Caco-2 (cell line): ENCODE data around the gene FNIP1. TPM values are rescaled to one million over a fixed set of nuclear protein-coding genes. Genes with fewer than 3 reads are reported as not detected.

ENCODE experiments used
- BruUV-seq: library from RNA; stranded (reverse); fragments of 400-500 nt; replicated peaks from 2 replicates; lab custom pipeline; 2021; lab: Mats Ljungman, UMichigan
- CTCF ChIA-PET: fragments of 300-600 bp; sonication (Branson Sonifier 250); formaldehyde crosslinking; loops from one replicate; lab custom pipeline; 2022; ENCODE audit warnings: antibody characterized with exemption; lab: Charles Lee
- POLR2A ChIA-PET: fragments of 300-600 bp; sonication (Branson Sonifier 250); formaldehyde crosslinking; loops from one replicate; lab custom pipeline; 2022; ENCODE audit warnings: antibody characterized with exemption; lab: Charles Lee
- DNase-seq, 2 experiments: peaks; one replicate each; pipeline versions ENCODE4 v3.0.0 to v3.0.0-alpha.2; 2020 to 2022
- H3K27me3 ChIP-seq: replicated peaks from 2 replicates; pipeline ENCODE4 v1.6.0; 2011; ENCODE audit warnings: low read length; ENCODE audit not compliant: control insufficient read depth, insufficient read depth
- H3K36me3 ChIP-seq: 2 replicates; pipeline ENCODE4 v1.5.1; 2011; ENCODE audit warnings: low read length; ENCODE audit not compliant: control insufficient read depth, insufficient read depth
- H3K4me1 ChIP-seq: fragments of 250-450 bp; sonication (Bioruptor Pico); 2 replicates; pipeline ENCODE4 v1.5.1; 2020; ENCODE audit warnings: mild to moderate bottlenecking
- H3K4me3 ChIP-seq: 2 replicates; pipeline ENCODE4 v1.5.1; 2011; ENCODE audit warnings: low read depth, mild to moderate bottlenecking, control low read depth, low read length
- H3K9me3 ChIP-seq: fragments of 250-450 bp; sonication (Bioruptor Pico); 2 replicates; pipeline ENCODE4 v1.5.1; 2020; ENCODE audit warnings: mild to moderate bottlenecking, moderate library complexity
- H3K27ac Mint-ChIP-seq: one replicate; pipeline ENCODE4 v1.8.0; 2022; ENCODE audit warnings: mixed read lengths; ENCODE audit not compliant: unreplicated experiment
- H3K27me3 Mint-ChIP-seq: one replicate; pipeline ENCODE4 v1.8.0; 2022; ENCODE audit warnings: mixed read lengths; ENCODE audit not compliant: insufficient read depth, unreplicated experiment
- H3K36me3 Mint-ChIP-seq: one replicate; pipeline ENCODE4 v1.8.0; 2022; ENCODE audit warnings: mild to moderate bottlenecking, mixed read lengths; ENCODE audit not compliant: insufficient read depth, unreplicated experiment
- H3K4me1 Mint-ChIP-seq: one replicate; pipeline ENCODE4 v1.8.0; 2022; ENCODE audit warnings: low read depth, mixed read lengths; ENCODE audit not compliant: unreplicated experiment
- H3K4me3 Mint-ChIP-seq: one replicate; pipeline ENCODE4 v1.8.0; 2022; ENCODE audit warnings: mild to moderate bottlenecking, moderate library complexity, mixed read lengths; ENCODE audit not compliant: unreplicated experiment
- H3K9me3 Mint-ChIP-seq: one replicate; pipeline ENCODE4 v1.8.0; 2022; ENCODE audit warnings: mixed read lengths; ENCODE audit not compliant: unreplicated experiment
- CTCF ChIP-seq, 2 experiments: fragments of 200-600 bp in 1 of 2; IDR thresholded peaks; 1 replicate in 1 of 2; 2 replicates in 1 of 2; pipeline versions ENCODE4 v1.5.1 to v1.8.0; 2011 to 2022; ENCODE audit warnings: antibody characterized with exemption in 1 of 2, control low read depth in 1 of 2, inconsistent platforms in 1 of 2, low read depth in 1 of 2, low read length in 1 of 2, mild to moderate bottlenecking in 1 of 2, moderate library complexity in 1 of 2; ENCODE audit not compliant: insufficient read depth in 1 of 2, severe bottlenecking in 1 of 2, unreplicated experiment in 1 of 2
- intact Hi-C: fragments of 100-400 bp; cut with micrococcal nuclease; formaldehyde crosslinking; loops from one replicate; pipeline ENCODE4 v1.10.0; 2022; ENCODE audit not compliant: unreplicated experiment
- total RNA-seq: library from RNA; stranded (reverse); gene quantifications from 2 replicates; pipeline ENCODE4 v1.2.3, GENCODE V29; 2022

FNIP1 gene
- total RNA-seq, 1 experiment from 2014 or later: 45.0 TPM

GRCh38 chr5:131633830-131634229 is 163.0 kb downstream of the FNIP1 start:
- Mint-ChIP-seq H3K4me3 (peak overlapping the region; percentile 95), H3K27me3 (no peaks in the 10 kb centered on the region), H3K27ac (peak overlapping the region; percentile 95), H3K4me1 (no peaks in the 10 kb centered on the region), H3K36me3 (peaks cover 28% of the 10 kb centered on the region), H3K9me3 (no peaks in the 10 kb centered on the region)
- no TSS peak for BruUV-seq
- Histone ChIP-seq H3K4me3 (peak overlapping the region; percentile 42), H3K9me3 (no peaks in the 10 kb centered on the region), H3K4me1 (peaks cover 5% of the 10 kb centered on the region), H3K27me3 (no peaks in the 10 kb centered on the region), H3K36me3 (no peaks in the 10 kb centered on the region)
- ChIA-PET CTCF (no interaction called here), POLR2A (no interaction called here)
- TF ChIP-seq CTCF (IDR thresholded peaks at IDR 0.05; ENCODE audit: insufficient read depth in 1 of 2, low read depth in 1 of 2, low read length in 1 of 2, severe bottlenecking in 1 of 2, unreplicated experiment in 1 of 2): no peak
- DNase-seq: no peak
- intact Hi-C loops: no loop called here

GRCh38 chr5:131630963-131631350 is 165.9 kb downstream of the FNIP1 start:
- ChIA-PET CTCF (interaction anchor here (1.7 kb wide), 1 partner anchor 41 kb away, joined by 7 read pairs; no protein-coding TSS in a partner anchor), POLR2A (no interaction called here)
- Histone ChIP-seq H3K27me3 (no peaks in the 10 kb centered on the region), H3K4me3 (no peak overlapping the region), H3K9me3 (no peaks in the 10 kb centered on the region), H3K4me1 (peaks cover 5% of the 10 kb centered on the region), H3K36me3 (no peaks in the 10 kb centered on the region)
- H3K4me3 Mint-ChIP-seq: no peak overlapping the region
- intact Hi-C loops: no loop called here
- H3K36me3 Mint-ChIP-seq: peaks cover 29% of the 10 kb centered on the region
- H3K4me1 Mint-ChIP-seq: no peaks in the 10 kb centered on the region
- no peak for DNase-seq
- no peaks in the 10 kb centered on the region for H3K27me3 Mint-ChIP-seq
- BruUV-seq: no TSS peak
- H3K9me3 Mint-ChIP-seq: no peaks in the 10 kb centered on the region
- no peak for TF ChIP-seq CTCF (IDR thresholded peaks at IDR 0.05; ENCODE audit: insufficient read depth in 1 of 2, low read depth in 1 of 2, low read length in 1 of 2, severe bottlenecking in 1 of 2, unreplicated experiment in 1 of 2)
- H3K27ac Mint-ChIP-seq: no peak overlapping the region

- H3K4me1 ChIP-seq: peaks cover 5% of the 10 kb centered on the region
- no peak overlapping the region for H3K4me3 ChIP-seq
- intact Hi-C loops: no loop called here
These were observed 166.4 kb downstream of the FNIP1 start for GRCh38 chr5:131630208-131630962.

More at GRCh38 chr5:131630208-131630962, 166.4 kb downstream of the FNIP1 start:
- Mint-ChIP-seq H3K36me3 (peaks cover 27% of the 10 kb centered on the region), H3K9me3 (no peaks in the 10 kb centered on the region), H3K4me3 (no peak overlapping the region), H3K4me1 (no peaks in the 10 kb centered on the region), H3K27ac (no peak overlapping the region), H3K27me3 (no peaks in the 10 kb centered on the region)
- ChIA-PET CTCF (interaction anchor here (0.7 to 1.7 kb wide), 2 partner anchors 41 to 283 kb away, joined by 3 to 7 read pairs; no protein-coding TSS in a partner anchor), POLR2A (no interaction called here)
- Histone ChIP-seq H3K36me3 (no peaks in the 10 kb centered on the region), H3K9me3 (no peaks in the 10 kb centered on the region), H3K27me3 (no peaks in the 10 kb centered on the region)
- BruUV-seq: no TSS peak
- DNase-seq: no peak
- no peak for TF ChIP-seq CTCF (IDR thresholded peaks at IDR 0.05; ENCODE audit: insufficient read depth in 1 of 2, low read depth in 1 of 2, low read length in 1 of 2, severe bottlenecking in 1 of 2, unreplicated experiment in 1 of 2)
